GM10266 (cell line): ENCODE measurements around the gene PTPRN2.

Experiments used
- DNase-seq: peaks from one replicate; pipeline ENCODE4 v3.0.0; 2012; ENCODE audit errors: extremely low spot score
- TF ChIP-seq, protein P1 (sequence below): IDR thresholded peaks from 2 replicates; pipeline ENCODE4 v1.5.1; 2012; ENCODE audit warnings: mild to moderate bottlenecking, low read depth; ENCODE audit not compliant: control insufficient read depth, insufficient read depth; ENCODE audit errors: missing control alignments

The PTPRN2 gene

DNA sequence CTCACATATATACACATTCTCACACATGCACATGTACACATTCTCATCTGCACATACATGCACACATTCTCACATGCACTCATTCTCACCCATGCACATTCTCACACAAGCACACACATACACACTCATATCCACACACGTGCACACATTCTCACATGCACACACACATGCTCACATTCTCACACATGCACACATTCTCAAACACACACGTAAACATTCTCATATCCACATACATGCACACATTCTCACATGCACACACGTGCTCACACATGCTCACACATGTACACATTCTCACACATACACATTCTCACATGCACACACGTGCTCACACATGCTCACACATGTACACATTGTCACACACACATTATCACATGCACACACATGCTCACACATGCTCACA, 260.6 kb downstream of the PTPRN2 start:
- TF ChIP-seq, protein P1, sequence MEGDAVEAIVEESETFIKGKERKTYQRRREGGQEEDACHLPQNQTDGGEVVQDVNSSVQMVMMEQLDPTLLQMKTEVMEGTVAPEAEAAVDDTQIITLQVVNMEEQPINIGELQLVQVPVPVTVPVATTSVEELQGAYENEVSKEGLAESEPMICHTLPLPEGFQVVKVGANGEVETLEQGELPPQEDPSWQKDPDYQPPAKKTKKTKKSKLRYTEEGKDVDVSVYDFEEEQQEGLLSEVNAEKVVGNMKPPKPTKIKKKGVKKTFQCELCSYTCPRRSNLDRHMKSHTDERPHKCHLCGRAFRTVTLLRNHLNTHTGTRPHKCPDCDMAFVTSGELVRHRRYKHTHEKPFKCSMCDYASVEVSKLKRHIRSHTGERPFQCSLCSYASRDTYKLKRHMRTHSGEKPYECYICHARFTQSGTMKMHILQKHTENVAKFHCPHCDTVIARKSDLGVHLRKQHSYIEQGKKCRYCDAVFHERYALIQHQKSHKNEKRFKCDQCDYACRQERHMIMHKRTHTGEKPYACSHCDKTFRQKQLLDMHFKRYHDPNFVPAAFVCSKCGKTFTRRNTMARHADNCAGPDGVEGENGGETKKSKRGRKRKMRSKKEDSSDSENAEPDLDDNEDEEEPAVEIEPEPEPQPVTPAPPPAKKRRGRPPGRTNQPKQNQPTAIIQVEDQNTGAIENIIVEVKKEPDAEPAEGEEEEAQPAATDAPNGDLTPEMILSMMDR = no peak
- DNase-seq = no peak

- no peak for DNase-seq
- TF ChIP-seq, protein P1 = no peak
These were observed 261.9 kb downstream of the PTPRN2 start for GRCh38 chr7:158325530-158326381.

GRCh38 chr7:158324397-158325360, 262.9 kb downstream of the PTPRN2 start:
- no peak for DNase-seq

DNA sequence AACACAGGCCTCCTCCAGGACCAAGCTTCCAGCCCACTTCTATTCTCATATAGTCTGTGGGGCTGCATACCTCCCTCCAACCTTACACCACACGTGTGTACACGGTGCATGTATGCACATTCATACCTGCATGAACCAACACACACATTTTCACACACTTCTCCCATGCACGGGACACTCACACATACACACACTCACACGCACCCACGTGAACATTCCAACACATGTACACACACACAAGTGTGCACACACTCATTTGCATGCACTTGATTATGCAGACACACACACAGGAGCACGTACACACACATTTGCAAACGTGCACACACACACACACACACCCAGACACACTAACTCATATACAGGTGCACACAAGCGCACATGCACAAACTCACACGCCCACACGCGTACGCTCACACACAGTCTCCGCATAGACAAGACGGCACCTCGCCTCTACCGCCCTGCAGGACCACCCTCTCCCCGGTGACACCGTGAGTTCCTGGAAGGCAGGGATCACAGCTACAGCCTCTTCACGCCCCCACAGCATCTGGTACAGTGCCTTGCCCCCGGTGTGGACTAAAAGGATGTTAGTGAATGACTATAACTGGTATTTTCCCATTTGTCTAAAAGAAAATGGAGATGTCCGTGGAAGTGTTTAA, 263.8 kb downstream of the PTPRN2 start:
- TF ChIP-seq, protein P1 = no peak
- no peak for DNase-seq

More at GRCh38 chr7:158324397-158325360, 262.9 kb downstream of the PTPRN2 start:
- TF ChIP-seq, protein P1 = no peak

- no peak for DNase-seq
- TF ChIP-seq, protein P1 = no peak
These were observed 264.8 kb downstream of the PTPRN2 start for GRCh38 chr7:158322616-158323530.

DNA sequence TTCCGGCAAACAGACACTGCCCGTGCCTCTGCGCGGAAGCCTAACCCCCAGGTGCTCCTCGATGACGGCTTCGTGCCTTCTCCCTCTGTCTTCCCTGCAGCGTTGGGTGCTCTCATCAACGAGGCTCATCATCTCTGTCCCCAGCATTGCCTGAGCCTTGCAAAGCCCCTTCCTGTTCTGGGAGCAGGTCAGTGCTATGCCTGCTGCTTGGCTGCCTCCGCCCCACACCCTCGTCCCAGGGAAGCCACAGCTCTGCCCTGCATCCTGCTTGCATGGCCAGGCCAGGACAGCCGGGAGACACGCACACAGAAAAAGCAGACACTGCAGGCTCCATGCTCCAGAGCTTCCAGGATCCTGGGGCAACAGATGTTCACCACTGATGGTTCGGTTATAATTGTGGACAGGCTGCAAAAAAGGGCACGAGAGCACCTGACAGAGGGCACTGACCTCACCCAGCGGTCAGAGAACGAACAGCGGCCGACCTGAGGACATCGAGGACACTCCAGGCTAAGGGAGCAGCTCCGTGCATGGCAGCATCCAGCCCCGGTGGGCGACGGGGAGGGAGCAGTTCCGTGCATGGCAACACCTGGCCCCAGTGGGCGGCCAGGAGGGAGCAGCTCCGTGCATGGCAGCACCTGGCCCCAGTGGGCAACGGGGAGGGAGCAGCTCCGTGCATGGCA, 265.5 kb downstream of the PTPRN2 start:
- TF ChIP-seq, protein P1 = no peak
- no peak for DNase-seq
